ENCODE data around the gene JAK1. TPM values are rescaled to one million over a fixed set of nuclear protein-coding genes. Genes with fewer than 3 reads are reported as not detected.
A peak's percentile ranks its signal among the peaks of the same experiment; 100 is the strongest.

Gene JAK1
- total and polyA plus RNA-seq, 10 of the 15 experiments (the other 5 are each of a cell fraction or from before 2014, with no cell fraction given): 9.6 to 45.5 (median 35.7) TPM

DNA sequence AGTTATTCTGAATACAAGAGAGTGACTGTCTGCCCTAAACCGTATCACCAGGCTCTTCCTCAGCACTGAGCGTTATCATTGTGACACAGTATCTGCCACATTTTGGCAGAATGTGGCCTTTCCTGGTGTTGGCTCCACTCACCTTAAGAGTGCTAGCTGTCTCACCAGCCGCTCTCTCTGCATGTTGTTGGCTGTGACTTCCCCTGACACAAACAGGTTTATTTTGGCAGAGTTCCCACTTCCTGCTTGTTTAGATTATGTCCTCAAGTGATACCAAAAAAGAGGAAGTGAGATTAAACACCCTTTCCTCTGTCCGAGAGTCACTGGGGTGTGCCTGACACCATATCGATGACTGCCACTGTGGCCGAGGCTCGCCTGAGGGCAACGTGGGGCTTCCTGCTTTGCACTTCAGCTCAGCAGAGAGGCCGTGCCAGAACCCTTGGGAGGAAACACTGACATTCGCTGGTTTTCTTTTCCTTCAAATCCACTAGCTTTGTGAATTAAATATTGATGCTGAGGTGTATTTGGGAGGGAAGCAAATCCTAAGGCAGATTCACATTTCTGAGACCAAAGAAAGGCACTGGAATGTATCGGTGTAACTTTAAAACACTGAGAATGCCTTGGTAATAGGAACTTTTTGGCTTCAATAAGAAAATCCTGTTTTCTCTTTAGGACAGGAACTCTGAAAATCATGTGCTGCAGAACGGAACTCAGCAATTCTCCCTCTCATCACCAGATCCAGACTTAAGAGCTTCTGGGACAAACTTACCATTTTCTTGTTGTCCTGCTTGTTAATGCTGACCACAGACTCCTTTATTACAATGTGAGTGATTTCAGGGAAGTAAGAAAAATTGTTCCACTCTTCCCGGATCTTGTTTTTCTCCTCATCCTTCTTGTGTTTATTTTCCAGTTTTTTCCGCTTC lies 102.1 kb downstream of the JAK1 start (continued):
- TF ChIP-seq TCF12 (IDR thresholded peaks at IDR 0.05; ENCODE audit: low read depth, low read length): 0 out of 2 replicates have a peak, but pooled peaks have one; percentile 50
- TF ChIP-seq, protein P1, sequence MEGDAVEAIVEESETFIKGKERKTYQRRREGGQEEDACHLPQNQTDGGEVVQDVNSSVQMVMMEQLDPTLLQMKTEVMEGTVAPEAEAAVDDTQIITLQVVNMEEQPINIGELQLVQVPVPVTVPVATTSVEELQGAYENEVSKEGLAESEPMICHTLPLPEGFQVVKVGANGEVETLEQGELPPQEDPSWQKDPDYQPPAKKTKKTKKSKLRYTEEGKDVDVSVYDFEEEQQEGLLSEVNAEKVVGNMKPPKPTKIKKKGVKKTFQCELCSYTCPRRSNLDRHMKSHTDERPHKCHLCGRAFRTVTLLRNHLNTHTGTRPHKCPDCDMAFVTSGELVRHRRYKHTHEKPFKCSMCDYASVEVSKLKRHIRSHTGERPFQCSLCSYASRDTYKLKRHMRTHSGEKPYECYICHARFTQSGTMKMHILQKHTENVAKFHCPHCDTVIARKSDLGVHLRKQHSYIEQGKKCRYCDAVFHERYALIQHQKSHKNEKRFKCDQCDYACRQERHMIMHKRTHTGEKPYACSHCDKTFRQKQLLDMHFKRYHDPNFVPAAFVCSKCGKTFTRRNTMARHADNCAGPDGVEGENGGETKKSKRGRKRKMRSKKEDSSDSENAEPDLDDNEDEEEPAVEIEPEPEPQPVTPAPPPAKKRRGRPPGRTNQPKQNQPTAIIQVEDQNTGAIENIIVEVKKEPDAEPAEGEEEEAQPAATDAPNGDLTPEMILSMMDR (IDR thresholded peaks at IDR 0.05 in 2 of 3, conservative IDR thresholded peaks at IDR 0.05 in 1 of 3; ENCODE audit: control insufficient read depth in 2 of 3, extremely low read depth in 1 of 3, insufficient read depth in 1 of 3, low read depth in 3 of 3, low read length in 3 of 3): no peak
- no peak for TF ChIP-seq SREBF2 (IDR thresholded peaks at IDR 0.05; ENCODE audit: low read length)
- TF ChIP-seq, protein P2, sequence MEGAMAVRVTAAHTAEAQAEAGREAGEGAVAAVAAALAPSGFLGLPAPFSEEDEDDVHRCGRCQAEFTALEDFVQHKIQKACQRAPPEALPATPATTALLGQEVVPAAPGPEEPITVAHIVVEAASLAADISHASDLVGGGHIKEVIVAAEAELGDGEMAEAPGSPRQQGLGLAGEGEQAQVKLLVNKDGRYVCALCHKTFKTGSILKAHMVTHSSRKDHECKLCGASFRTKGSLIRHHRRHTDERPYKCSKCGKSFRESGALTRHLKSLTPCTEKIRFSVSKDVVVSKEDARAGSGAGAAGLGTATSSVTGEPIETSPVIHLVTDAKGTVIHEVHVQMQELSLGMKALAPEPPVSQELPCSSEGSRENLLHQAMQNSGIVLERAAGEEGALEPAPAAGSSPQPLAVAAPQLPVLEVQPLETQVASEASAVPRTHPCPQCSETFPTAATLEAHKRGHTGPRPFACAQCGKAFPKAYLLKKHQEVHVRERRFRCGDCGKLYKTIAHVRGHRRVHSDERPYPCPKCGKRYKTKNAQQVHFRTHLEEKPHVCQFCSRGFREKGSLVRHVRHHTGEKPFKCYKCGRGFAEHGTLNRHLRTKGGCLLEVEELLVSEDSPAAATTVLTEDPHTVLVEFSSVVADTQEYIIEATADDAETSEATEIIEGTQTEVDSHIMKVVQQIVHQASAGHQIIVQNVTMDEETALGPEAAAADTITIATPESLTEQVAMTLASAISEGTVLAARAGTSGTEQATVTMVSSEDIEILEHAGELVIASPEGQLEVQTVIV (IDR thresholded peaks at IDR 0.05; ENCODE audit: borderline replicate concordance, partially characterized antibody): peak; percentile 41
- TF ChIP-seq, protein P3, sequence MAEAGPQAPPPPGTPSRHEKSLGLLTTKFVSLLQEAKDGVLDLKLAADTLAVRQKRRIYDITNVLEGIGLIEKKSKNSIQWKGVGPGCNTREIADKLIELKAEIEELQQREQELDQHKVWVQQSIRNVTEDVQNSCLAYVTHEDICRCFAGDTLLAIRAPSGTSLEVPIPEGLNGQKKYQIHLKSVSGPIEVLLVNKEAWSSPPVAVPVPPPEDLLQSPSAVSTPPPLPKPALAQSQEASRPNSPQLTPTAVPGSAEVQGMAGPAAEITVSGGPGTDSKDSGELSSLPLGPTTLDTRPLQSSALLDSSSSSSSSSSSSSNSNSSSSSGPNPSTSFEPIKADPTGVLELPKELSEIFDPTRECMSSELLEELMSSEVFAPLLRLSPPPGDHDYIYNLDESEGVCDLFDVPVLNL (IDR thresholded peaks at IDR 0.05; ENCODE audit: low read depth, low read length): no peak
- peak; percentile 53; the same call in 1 of the 2 replicates for TF ChIP-seq CBFB (IDR thresholded peaks at IDR 0.05; ENCODE audit: low read depth)
- TF ChIP-seq, protein P4, sequence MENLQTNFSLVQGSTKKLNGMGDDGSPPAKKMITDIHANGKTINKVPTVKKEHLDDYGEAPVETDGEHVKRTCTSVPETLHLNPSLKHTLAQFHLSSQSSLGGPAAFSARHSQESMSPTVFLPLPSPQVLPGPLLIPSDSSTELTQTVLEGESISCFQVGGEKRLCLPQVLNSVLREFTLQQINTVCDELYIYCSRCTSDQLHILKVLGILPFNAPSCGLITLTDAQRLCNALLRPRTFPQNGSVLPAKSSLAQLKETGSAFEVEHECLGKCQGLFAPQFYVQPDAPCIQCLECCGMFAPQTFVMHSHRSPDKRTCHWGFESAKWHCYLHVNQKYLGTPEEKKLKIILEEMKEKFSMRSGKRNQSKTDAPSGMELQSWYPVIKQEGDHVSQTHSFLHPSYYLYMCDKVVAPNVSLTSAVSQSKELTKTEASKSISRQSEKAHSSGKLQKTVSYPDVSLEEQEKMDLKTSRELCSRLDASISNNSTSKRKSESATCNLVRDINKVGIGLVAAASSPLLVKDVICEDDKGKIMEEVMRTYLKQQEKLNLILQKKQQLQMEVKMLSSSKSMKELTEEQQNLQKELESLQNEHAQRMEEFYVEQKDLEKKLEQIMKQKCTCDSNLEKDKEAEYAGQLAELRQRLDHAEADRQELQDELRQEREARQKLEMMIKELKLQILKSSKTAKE (IDR thresholded peaks at IDR 0.05; ENCODE audit: low read depth, poor library complexity, severe bottlenecking): peak; percentile 90
- no peak for TF ChIP-seq ZNF274 (IDR thresholded peaks at IDR 0.05; ENCODE audit: insufficient read depth, insufficient read length)
- peak; percentile 72; the same call in 1 of the 2 replicates for TF ChIP-seq ZBED1 (IDR thresholded peaks at IDR 0.05; ENCODE audit: borderline replicate concordance)
- no peak for TF ChIP-seq MYC (IDR thresholded peaks at IDR 0.05; ENCODE audit: insufficient read depth, insufficient read length, insufficient replicate concordance, low read length, severe bottlenecking)
- TF ChIP-seq, protein P5, sequence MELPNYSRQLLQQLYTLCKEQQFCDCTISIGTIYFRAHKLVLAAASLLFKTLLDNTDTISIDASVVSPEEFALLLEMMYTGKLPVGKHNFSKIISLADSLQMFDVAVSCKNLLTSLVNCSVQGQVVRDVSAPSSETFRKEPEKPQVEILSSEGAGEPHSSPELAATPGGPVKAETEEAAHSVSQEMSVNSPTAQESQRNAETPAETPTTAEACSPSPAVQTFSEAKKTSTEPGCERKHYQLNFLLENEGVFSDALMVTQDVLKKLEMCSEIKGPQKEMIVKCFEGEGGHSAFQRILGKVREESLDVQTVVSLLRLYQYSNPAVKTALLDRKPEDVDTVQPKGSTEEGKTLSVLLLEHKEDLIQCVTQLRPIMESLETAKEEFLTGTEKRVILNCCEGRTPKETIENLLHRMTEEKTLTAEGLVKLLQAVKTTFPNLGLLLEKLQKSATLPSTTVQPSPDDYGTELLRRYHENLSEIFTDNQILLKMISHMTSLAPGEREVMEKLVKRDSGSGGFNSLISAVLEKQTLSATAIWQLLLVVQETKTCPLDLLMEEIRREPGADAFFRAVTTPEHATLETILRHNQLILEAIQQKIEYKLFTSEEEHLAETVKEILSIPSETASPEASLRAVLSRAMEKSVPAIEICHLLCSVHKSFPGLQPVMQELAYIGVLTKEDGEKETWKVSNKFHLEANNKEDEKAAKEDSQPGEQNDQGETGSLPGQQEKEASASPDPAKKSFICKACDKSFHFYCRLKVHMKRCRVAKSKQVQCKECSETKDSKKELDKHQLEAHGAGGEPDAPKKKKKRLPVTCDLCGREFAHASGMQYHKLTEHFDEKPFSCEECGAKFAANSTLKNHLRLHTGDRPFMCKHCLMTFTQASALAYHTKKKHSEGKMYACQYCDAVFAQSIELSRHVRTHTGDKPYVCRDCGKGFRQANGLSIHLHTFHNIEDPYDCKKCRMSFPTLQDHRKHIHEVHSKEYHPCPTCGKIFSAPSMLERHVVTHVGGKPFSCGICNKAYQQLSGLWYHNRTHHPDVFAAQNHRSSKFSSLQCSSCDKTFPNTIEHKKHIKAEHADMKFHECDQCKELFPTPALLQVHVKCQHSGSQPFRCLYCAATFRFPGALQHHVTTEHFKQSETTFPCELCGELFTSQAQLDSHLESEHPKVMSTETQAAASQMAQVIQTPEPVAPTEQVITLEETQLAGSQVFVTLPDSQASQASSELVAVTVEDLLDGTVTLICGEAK (IDR thresholded peaks at IDR 0.05; ENCODE audit: borderline replicate concordance): no peak
- no peak; a peak in 1 of 3 replicates for TF ChIP-seq EGR1 (IDR thresholded peaks at IDR 0.05; ENCODE audit: borderline replicate concordance in 1 of 2, low read depth in 2 of 2, low read length in 2 of 2)
- no peak for TF ChIP-seq SIN3A (IDR thresholded peaks at IDR 0.05; ENCODE audit: low read depth, low read length)
- TF ChIP-seq PML (IDR thresholded peaks at IDR 0.05; ENCODE audit: low read length): peak; percentile 28; the same call in 1 of the 2 replicates
- TF ChIP-seq TCF7 (IDR thresholded peaks at IDR 0.05; ENCODE audit: borderline replicate concordance): no peak
